Measurements from ENCODE around the gene LDLRAP1.

LDLRAP1 gene

DNA sequence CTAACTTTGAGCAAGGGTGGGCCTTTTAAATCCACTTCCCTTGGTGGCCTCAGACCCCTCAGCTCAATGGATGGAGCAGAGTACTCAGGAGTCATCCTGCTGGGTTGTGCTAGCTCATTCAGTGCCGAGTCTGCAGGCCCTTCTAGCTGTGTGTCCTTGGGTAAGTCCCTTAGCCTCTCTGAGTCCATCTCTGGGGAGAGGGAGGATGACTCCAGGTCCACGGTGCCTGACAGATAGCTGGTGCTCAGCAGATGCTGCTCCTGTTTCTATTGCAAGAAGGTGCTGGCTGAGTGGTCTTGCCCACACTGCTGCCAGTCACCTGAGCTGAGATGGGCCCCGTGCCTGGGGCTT is 11.0 kb downstream of the LDLRAP1 start:
- no peak for TF ChIP-seq CTCF (IDR thresholded peaks at IDR 0.05; ENCODE audit: low read depth, low read length)
- DNase-seq (ENCODE audit: extremely low read depth, low read depth) = no peak

DNA sequence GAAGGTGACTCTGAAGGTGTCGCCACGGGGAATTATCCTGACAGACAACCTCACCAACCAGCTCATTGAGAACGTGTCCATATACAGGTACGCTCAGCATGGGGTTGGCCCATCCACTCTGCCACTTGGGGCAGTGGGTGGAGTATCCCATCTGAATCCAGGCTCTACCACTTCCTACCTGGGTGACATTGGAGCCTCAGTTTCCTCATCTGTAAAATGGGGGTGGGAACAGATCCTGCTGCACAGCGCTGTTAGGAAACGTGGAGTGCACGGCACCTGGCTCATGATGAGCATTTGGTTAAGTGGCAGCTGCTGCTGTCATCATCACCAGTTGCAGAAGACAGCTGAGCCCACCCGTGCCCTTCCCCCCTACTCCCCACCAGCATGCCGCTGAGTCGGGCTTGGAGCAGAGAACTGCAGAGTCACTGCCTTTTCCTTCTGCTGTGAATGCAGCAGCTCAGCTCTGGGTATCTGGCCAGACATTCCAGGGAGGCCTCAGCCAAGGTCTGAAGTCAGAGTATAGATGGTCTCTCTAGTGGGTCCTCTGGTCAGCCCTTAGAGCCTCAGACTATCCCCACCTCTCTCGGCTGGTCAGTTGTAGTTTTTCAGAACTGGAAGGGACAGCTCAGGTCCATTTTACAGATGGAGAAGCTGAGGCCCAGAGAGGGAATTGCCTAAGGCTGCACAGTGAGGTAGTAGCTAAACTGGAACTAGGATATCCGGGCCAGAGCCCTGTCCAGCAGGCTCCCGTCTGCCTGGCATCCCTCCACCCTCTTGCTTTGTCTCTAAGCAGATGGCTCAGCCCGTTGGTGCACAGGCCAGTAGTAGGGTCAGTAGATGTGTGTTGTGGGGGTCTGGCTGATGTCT is 11.7 kb downstream of the LDLRAP1 start:
- DNase-seq (ENCODE audit: extremely low read depth, low read depth) = no peak
- no peak for TF ChIP-seq CTCF (IDR thresholded peaks at IDR 0.05; ENCODE audit: low read depth, low read length)

GRCh38 chr1:25555753-25556092 is 12.3 kb downstream of the LDLRAP1 start:
- no peak for DNase-seq (ENCODE audit: extremely low read depth, low read depth)
- TF ChIP-seq CTCF (IDR thresholded peaks at IDR 0.05; ENCODE audit: low read depth, low read length) = no peak

- no peak for DNase-seq (ENCODE audit: extremely low read depth, low read depth)
- TF ChIP-seq CTCF (IDR thresholded peaks at IDR 0.05; ENCODE audit: low read depth, low read length) = no peak
Measured at GRCh38 chr1:25556132-25556670, 12.8 kb downstream of the LDLRAP1 start.

GRCh38 chr1:25556791-25557476 is 13.5 kb downstream of the LDLRAP1 start:
- no peak for TF ChIP-seq CTCF (IDR thresholded peaks at IDR 0.05; ENCODE audit: low read depth, low read length)
- no peak for DNase-seq (ENCODE audit: extremely low read depth, low read depth)

GRCh38 chr1:25557543-25557942 is 14.1 kb downstream of the LDLRAP1 start:
- TF ChIP-seq CTCF (IDR thresholded peaks at IDR 0.05; ENCODE audit: low read depth, low read length) = no peak
- no peak for DNase-seq (ENCODE audit: extremely low read depth, low read depth)

DNA sequence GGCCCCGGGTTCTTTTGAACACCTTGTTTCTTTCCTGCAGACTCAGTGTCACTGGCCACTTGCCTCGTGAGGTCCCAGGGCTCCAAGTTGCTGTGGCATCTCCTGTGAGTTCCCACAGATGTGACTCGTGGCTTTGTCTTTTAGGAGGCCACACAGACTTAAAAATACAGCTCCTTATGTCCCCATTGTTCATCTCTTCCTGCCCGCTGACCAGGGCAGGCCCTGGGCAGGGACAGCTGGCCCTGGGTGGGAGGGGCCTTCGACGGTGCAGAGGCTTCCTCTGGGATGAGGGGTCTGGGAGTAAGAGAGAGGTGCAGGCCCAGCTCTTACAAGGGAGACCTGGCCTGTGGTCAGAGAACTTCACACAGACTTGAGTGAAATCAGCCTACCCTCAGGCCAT is 15.6 kb downstream of the LDLRAP1 start:
- DNase-seq (ENCODE audit: extremely low read depth, low read depth) = no peak
- no peak for TF ChIP-seq CTCF (IDR thresholded peaks at IDR 0.05; ENCODE audit: low read depth, low read length)
